WTC11 (cell line): ENCODE measurements around the gene PTPRT.

Source experiments
- FOXK1 ChIP-seq: sonication (generic); formaldehyde crosslinking; IDR thresholded peaks from 2 replicates; pipeline ENCODE4 v1.8.0; 2022; ENCODE audit warnings: mild to moderate bottlenecking, moderate library complexity, missing genetic modification reagents
- JUN ChIP-seq: sonication (generic); formaldehyde crosslinking; IDR thresholded peaks from 2 replicates; pipeline ENCODE4 v1.8.0; 2023; ENCODE audit warnings: mild to moderate bottlenecking, missing genetic modification reagents
- ZNF219 ChIP-seq: sonication (generic); formaldehyde crosslinking; IDR thresholded peaks from 2 replicates; pipeline ENCODE4 v1.8.0; 2023; ENCODE audit warnings: missing genetic modification reagents, mild to moderate bottlenecking, borderline replicate concordance

GRCh38 chr20:42113236-42113635, 1076.5 kb downstream of the PTPRT start:
- TF ChIP-seq ZNF219 (CRISPR knock-in tag) (no peak), JUN (CRISPR knock-in tag) (no peak), FOXK1 (CRISPR knock-in tag) (no peak)
